Glutamatergic neuron (in vitro differentiated cells): ENCODE measurements around the gene GLS. TPM values are rescaled to one million over a fixed set of nuclear protein-coding genes. Genes with fewer than 3 reads are reported as not detected.

Experiments
- DNase-seq: peaks from one replicate; pipeline ENCODE4 v3.0.0; 2022
- H3K27ac Mint-ChIP-seq: one replicate; pipeline ENCODE4 v1.8.0; 2020; ENCODE audit warnings: mild to moderate bottlenecking, mixed read lengths, inconsistent platforms; ENCODE audit not compliant: unreplicated experiment
- H3K27me3 Mint-ChIP-seq: one replicate; pipeline ENCODE4 v1.8.0; 2020; ENCODE audit warnings: mild to moderate bottlenecking, moderate library complexity, mixed read lengths, inconsistent platforms; ENCODE audit not compliant: unreplicated experiment
- H3K36me3 Mint-ChIP-seq: one replicate; pipeline ENCODE4 v1.8.0; 2020; ENCODE audit warnings: mild to moderate bottlenecking, mixed read lengths, inconsistent platforms; ENCODE audit not compliant: unreplicated experiment
- H3K4me1 Mint-ChIP-seq: one replicate; pipeline ENCODE4 v1.8.0; 2020; ENCODE audit warnings: mild to moderate bottlenecking, low read depth, mixed read lengths, inconsistent platforms; ENCODE audit not compliant: unreplicated experiment
- H3K4me3 Mint-ChIP-seq: one replicate; pipeline ENCODE4 v1.8.0; 2020; ENCODE audit warnings: mild to moderate bottlenecking, mixed read lengths, inconsistent platforms; ENCODE audit not compliant: unreplicated experiment
- H3K9me3 Mint-ChIP-seq: one replicate; pipeline ENCODE4 v1.8.0; 2020; ENCODE audit warnings: mild to moderate bottlenecking, moderate library complexity, mixed read lengths, inconsistent platforms; ENCODE audit not compliant: unreplicated experiment
- total RNA-seq: library from RNA; stranded (reverse); fragmentation: NEBNext Ultra II Directional; extraction: Animal tissue kit (Norgen Biotek cat#: 25700); gene quantifications from one replicate; pipeline ENCODE4 v1.2.1, GENCODE V29; 2021; ENCODE audit not compliant: unreplicated experiment
- TF ChIP-seq, protein P1 (sequence below): fragments of 200-600 bp; sonication (generic); IDR thresholded peaks from one replicate; pipeline ENCODE4 v1.5.0; 2021; ENCODE audit not compliant: partially characterized antibody, unreplicated experiment

Gene GLS
- total RNA-seq, 1 donor from 2014 or later, result 120 TPM

DNA sequence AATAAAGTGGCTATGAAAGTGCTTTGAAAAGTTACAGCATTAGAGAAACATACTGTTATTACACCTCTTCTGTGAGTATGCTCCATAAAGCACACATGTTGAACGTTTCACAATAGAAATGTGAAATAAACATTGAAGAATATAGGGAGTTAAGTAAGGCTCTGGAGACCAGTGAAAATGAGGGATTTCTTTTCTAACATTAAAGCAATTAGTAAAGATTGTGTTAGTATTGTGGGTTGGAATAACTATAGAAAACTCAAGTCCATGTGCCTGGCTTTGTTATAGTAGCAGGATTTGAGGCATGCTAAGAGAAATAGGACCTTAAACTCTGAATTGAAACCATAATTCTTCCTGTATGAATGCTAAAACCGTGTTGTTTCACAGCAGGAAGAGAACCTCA lies 63.1 kb downstream of the GLS start:
- no peak overlapping the region for H3K27ac Mint-ChIP-seq
- H3K27me3 Mint-ChIP-seq, result no peaks in the 10 kb centered on the region
- H3K36me3 Mint-ChIP-seq, result no peaks in the 10 kb centered on the region
- peaks cover 8% of the 10 kb centered on the region for H3K4me1 Mint-ChIP-seq
- H3K4me3 Mint-ChIP-seq, result no peak overlapping the region
- H3K9me3 Mint-ChIP-seq, result no peaks in the 10 kb centered on the region
- DNase-seq, result no peak
- TF ChIP-seq, protein P1, sequence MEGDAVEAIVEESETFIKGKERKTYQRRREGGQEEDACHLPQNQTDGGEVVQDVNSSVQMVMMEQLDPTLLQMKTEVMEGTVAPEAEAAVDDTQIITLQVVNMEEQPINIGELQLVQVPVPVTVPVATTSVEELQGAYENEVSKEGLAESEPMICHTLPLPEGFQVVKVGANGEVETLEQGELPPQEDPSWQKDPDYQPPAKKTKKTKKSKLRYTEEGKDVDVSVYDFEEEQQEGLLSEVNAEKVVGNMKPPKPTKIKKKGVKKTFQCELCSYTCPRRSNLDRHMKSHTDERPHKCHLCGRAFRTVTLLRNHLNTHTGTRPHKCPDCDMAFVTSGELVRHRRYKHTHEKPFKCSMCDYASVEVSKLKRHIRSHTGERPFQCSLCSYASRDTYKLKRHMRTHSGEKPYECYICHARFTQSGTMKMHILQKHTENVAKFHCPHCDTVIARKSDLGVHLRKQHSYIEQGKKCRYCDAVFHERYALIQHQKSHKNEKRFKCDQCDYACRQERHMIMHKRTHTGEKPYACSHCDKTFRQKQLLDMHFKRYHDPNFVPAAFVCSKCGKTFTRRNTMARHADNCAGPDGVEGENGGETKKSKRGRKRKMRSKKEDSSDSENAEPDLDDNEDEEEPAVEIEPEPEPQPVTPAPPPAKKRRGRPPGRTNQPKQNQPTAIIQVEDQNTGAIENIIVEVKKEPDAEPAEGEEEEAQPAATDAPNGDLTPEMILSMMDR, result no peak

DNA sequence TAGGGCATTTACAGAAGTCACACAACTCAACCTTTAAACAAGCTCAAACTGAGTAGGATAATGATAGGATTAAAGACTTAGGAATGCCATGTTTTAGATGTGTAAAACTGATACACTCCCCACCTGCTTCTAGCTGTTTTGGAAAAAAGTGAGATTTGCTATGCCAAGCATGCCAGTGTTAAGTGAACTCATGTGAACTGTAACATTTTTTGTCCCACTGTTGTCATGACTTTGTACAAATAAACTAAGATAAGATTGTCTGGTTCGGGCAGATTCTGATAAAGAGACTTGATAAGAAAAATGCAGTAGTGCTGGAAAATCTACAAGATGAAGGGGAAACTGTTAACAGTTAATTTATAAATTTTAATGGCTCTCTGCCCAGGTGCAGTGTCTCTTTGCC lies 66.5 kb downstream of the GLS start:
- Mint-ChIP-seq H3K27ac (no peak overlapping the region), H3K36me3 (no peaks in the 10 kb centered on the region), H3K4me3 (no peak overlapping the region), H3K27me3 (no peaks in the 10 kb centered on the region), H3K9me3 (no peaks in the 10 kb centered on the region), H3K4me1 (peaks cover 8% of the 10 kb centered on the region)
- no peak for DNase-seq
- TF ChIP-seq, protein P1, result no peak

DNA sequence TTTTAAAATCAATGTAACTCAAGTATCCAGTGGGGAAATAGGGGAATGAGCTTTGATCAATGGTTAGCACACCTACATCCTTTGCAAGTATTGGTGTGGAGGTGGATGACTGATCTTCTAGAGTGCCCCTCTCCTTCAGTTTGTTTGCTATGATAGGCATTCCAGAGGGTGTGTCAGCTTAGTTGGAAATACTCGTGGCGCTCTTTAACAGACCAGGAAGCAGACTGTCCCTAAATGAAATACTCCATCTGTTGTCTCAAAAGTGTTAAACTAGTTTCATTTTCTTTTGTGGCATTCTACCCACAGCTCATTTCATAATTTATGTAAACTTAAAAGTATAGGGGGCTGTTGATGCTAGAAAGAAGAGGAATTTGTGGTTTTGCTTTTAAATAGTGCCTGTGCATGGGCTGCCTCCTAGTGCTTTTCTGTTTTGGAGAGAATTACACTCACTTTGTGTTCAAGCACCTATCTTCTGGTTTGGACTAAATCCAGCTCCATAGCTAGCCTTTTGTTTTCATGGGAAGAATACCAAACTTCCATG lies 67.2 kb downstream of the GLS start:
- Mint-ChIP-seq H3K4me3 (no peak overlapping the region), H3K27me3 (no peaks in the 10 kb centered on the region)

DNA sequence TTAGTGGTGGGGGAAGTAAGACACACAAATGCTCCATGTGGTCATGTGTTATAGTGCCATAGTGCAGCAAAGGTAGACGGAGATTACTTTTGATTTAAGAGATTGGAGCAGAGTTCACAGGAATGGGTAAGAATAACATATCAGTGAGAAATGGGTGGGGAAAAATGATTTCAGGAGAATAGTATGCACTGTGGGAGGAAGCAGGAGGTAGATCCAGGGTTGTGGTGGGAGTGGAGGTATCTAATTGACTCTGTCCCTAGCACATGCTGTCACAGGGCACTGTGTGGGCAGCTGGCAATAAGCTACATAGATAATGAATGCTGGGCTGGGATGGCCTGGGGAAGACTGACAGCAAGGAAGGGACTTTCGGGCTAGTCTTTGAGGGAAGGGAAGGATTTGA lies 68.0 kb downstream of the GLS start:
- Mint-ChIP-seq H3K27me3 (no peaks in the 10 kb centered on the region), H3K4me1 (peaks cover 8% of the 10 kb centered on the region), H3K36me3 (no peaks in the 10 kb centered on the region), H3K4me3 (no peak overlapping the region), H3K27ac (no peak overlapping the region), H3K9me3 (no peaks in the 10 kb centered on the region)
- TF ChIP-seq, protein P1, result no peak
- no peak for DNase-seq

More for the DNA sequence above, 67.2 kb downstream of the GLS start:
- Mint-ChIP-seq H3K9me3 (no peaks in the 10 kb centered on the region), H3K36me3 (no peaks in the 10 kb centered on the region), H3K4me1 (peaks cover 8% of the 10 kb centered on the region), H3K27ac (no peak overlapping the region)
- TF ChIP-seq, protein P1, result no peak
- DNase-seq, result no peak

DNA sequence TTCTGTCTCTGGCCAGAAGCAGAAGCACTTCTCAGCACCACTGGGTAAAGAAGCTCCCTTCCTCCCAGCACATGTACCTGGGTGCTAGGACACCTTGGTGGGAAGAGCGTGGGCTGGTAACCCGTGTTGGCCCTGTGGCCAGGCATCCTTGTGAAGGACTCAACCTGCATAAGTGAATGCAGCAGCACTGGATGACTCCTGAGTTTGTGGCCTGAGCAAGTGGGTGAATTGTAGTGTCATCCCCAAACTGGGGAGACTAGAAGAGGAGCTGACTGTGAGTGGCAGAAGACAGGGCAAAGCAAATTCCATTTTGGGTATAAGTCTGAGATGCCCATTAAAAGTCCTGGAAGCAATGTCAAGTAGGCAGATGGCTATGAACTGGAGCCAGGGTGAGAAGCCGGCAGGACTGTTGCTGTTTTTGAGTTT lies 70.0 kb downstream of the GLS start:
- Mint-ChIP-seq H3K27ac (no peak overlapping the region), H3K4me3 (no peak overlapping the region), H3K9me3 (no peaks in the 10 kb centered on the region), H3K4me1 (peaks cover 8% of the 10 kb centered on the region), H3K27me3 (no peaks in the 10 kb centered on the region), H3K36me3 (no peaks in the 10 kb centered on the region)
- TF ChIP-seq, protein P1, result no peak
- DNase-seq, result no peak
